Muscle of leg (tissue), 11 donors: ENCODE data around the gene TMPRSS9. TPM values are rescaled to one million over a fixed set of nuclear protein-coding genes. Genes with fewer than 3 reads are reported as not detected.
A peak's percentile ranks its signal among the peaks of the same experiment; 100 is the strongest.

Experiments
- DNase-seq: peaks from one replicate; pipeline ENCODE4 v3.0.0; 2013
- H3K27ac ChIP-seq: one replicate; pipeline ENCODE4 v1.5.1; 2013; ENCODE audit warnings: mild to moderate bottlenecking, low read length, control low read depth
- H3K27me3 ChIP-seq: one replicate; pipeline ENCODE4 v1.6.1; 2013; ENCODE audit warnings: low read length; ENCODE audit not compliant: control insufficient read depth, insufficient read depth
- H3K36me3 ChIP-seq: one replicate; pipeline ENCODE4 v1.6.1; 2013; ENCODE audit warnings: low read length; ENCODE audit not compliant: control insufficient read depth, insufficient read depth
- H3K4me1 ChIP-seq: one replicate; pipeline ENCODE4 v1.6.1; 2013; ENCODE audit warnings: low read length; ENCODE audit not compliant: control insufficient read depth, insufficient read depth
- H3K4me3 ChIP-seq: one replicate; pipeline ENCODE4 v1.5.1; 2013; ENCODE audit warnings: low read length, control low read depth
- H3K9me3 ChIP-seq: replicated peaks from 2 replicates; pipeline ENCODE4 v1.6.1; 2013; ENCODE audit warnings: low read depth, low read length; ENCODE audit not compliant: control insufficient read depth
- WGBS: methylation state at CpG from one replicate; pipeline ENCODE4 v1.1.5; 2013; ENCODE audit warnings: missing lambda C conversion rate; ENCODE audit not compliant: insufficient coverage; 5-methylcytosine and 5-hydroxymethylcytosine counted together
- polyA plus RNA-seq, 8 donors: library from polyadenylated mRNA; unstranded; fragments of 120-200 nt; gene quantifications; one replicate each; pipeline versions ENCODE4 v1.2.1 to v1.2.3, GENCODE V29; 2013; ENCODE audit warnings: inconsistent platforms in 1 of 8, low replicate concordance in 1 of 8; ENCODE audit not compliant: insufficient read length in 8 of 8, insufficient read depth in 1 of 8
- total RNA-seq: library from RNA; stranded (reverse); fragments of 120-200 nt; gene quantifications from one replicate; pipeline ENCODE4 v1.2.4, GENCODE V29; 2013

Gene TMPRSS9
- total and polyA plus RNA-seq, 9 donors: 0.11 to 1.3 (median 0.33) TPM

GRCh38 chr19:2474232-2475017, 114.4 kb downstream of the TMPRSS9 start:
- DNase-seq: peak; percentile 90
- H3K4me1 ChIP-seq: peaks cover 45% of the 10 kb centered on the region
- WGBS: 0% methylated on average over 47 of the region's 60 CpGs
- H3K4me3 ChIP-seq: peak overlapping the region; percentile 95
- H3K9me3 ChIP-seq: no peaks in the 10 kb centered on the region
- H3K27ac ChIP-seq: peak overlapping the region; percentile 65
- H3K36me3 ChIP-seq: no peaks in the 10 kb centered on the region
- H3K27me3 ChIP-seq: peaks cover 32% of the 10 kb centered on the region

- under 1% methylated on average over 42 of the region's 45 CpGs for WGBS
- peak overlapping the region; percentile 79 for H3K27ac ChIP-seq
- H3K4me3 ChIP-seq: peak overlapping the region; percentile 95
- H3K27me3 ChIP-seq: peaks cover 39% of the 10 kb centered on the region
- H3K4me1 ChIP-seq: peaks cover 45% of the 10 kb centered on the region
- H3K36me3 ChIP-seq: no peaks in the 10 kb centered on the region
- H3K9me3 ChIP-seq: no peaks in the 10 kb centered on the region
- DNase-seq: peak; percentile 68
These were observed 115.1 kb downstream of the TMPRSS9 start for GRCh38 chr19:2475018-2475701.

Other genes starting within 250 kb of the TMPRSS9 start
- 34.5 TPM for gene AP3D1, start 208.7 kb upstream of the TMPRSS9 start, total RNA-seq
- gene AP3D1, start 208.7 kb upstream of the TMPRSS9 start, polyA plus RNA-seq: 10 to 100 TPM; 57.2 to 82.8 (median 71.2) TPM
- gene DOT1L, start 196.3 kb upstream of the TMPRSS9 start, total RNA-seq: 5.6 TPM
- gene DOT1L, start 196.3 kb upstream of the TMPRSS9 start, polyA plus RNA-seq: 10 to 100 TPM; 14.4 to 24.8 (median 22.1) TPM
- gene PLEKHJ1, start 123.9 kb upstream of the TMPRSS9 start, total RNA-seq: 72.9 TPM
- gene PLEKHJ1, start 123.9 kb upstream of the TMPRSS9 start, polyA plus RNA-seq: 10 to 100 TPM; 70.6 to 89.4 (median 76.1) TPM
- 23.8 TPM for gene SF3A2, start 123.4 kb upstream of the TMPRSS9 start, total RNA-seq
- gene SF3A2, start 123.4 kb upstream of the TMPRSS9 start, polyA plus RNA-seq: 10 to 100 TPM; 54.7 to 89.9 (median 74.5) TPM
- 4.0 TPM for gene AMH, start 110.9 kb upstream of the TMPRSS9 start, total RNA-seq
- gene AMH, start 110.9 kb upstream of the TMPRSS9 start, polyA plus RNA-seq: 10 to 100 TPM in 1 of 8 donors, 1 to 10 TPM in 7; 1.5 to 13.3 (median 7.4) TPM
- 73.2 TPM for gene JSRP1, start 103.8 kb upstream of the TMPRSS9 start, total RNA-seq
- 100 to 1,000 TPM in 2 of 8 donors, 10 to 100 TPM in 6; 58.3 to 107 (median 86.5) TPM for gene JSRP1, start 103.8 kb upstream of the TMPRSS9 start, polyA plus RNA-seq
- gene PEAK3, start 78.1 kb upstream of the TMPRSS9 start, total RNA-seq: not detected
- under 1 TPM in 6 of 8 donors, not detected in 2; 0.04 to 0.12 (median 0.09) TPM for gene PEAK3, start 78.1 kb upstream of the TMPRSS9 start, polyA plus RNA-seq
- gene LINGO3, start 52.1 kb upstream of the TMPRSS9 start, total RNA-seq: not detected
- under 1 TPM in 6 of 8 donors, not detected in 2; 0.07 to 0.15 (median 0.09) TPM for gene LINGO3, start 52.1 kb upstream of the TMPRSS9 start, polyA plus RNA-seq
- 102 TPM for gene LSM7, start 31.7 kb upstream of the TMPRSS9 start, total RNA-seq
- gene LSM7, start 31.7 kb upstream of the TMPRSS9 start, polyA plus RNA-seq: 100 to 1,000 TPM in 1 of 8 donors, 10 to 100 TPM in 7; 83.0 to 101 (median 94.8) TPM
- gene SPPL2B, start 31.6 kb upstream of the TMPRSS9 start, total RNA-seq: 20.8 TPM
- 10 to 100 TPM; 24.6 to 66.1 (median 49.8) TPM for gene SPPL2B, start 31.6 kb upstream of the TMPRSS9 start, polyA plus RNA-seq
- gene TIMM13, start 67.3 kb downstream of the TMPRSS9 start, total RNA-seq: 104 TPM
- 100 to 1,000 TPM in 7 of 8 donors, 10 to 100 TPM in 1; 99.2 to 120 (median 107) TPM for gene TIMM13, start 67.3 kb downstream of the TMPRSS9 start, polyA plus RNA-seq
- gene LMNB2, start 96.7 kb downstream of the TMPRSS9 start, total RNA-seq: 55.2 TPM
- 100 to 1,000 TPM in 2 of 8 donors, 10 to 100 TPM in 6; 61.0 to 103 (median 88.1) TPM for gene LMNB2, start 96.7 kb downstream of the TMPRSS9 start, polyA plus RNA-seq
- 16.4 TPM for gene GADD45B, start 115.9 kb downstream of the TMPRSS9 start, total RNA-seq
- 10 to 100 TPM in 6 of 8 donors, 1 to 10 TPM in 2; 6.3 to 15.5 (median 12.7) TPM for gene GADD45B, start 115.9 kb downstream of the TMPRSS9 start, polyA plus RNA-seq